Smooth muscle cell (in vitro differentiated cells): ENCODE results near the gene TFF2. TPM values are rescaled to one million over a fixed set of nuclear protein-coding genes. Genes with fewer than 3 reads are reported as not detected.

Experiments used
- DNase-seq: peaks from one replicate; lab custom pipeline; 2025; ENCODE audit not compliant: unreplicated experiment; lab: John Stamatoyannopoulos, UW
- H2AFZ ChIP-seq: fragments of 200-600 bp; sonication (generic); 2 replicates; pipeline ENCODE4 v1.6.0; 2016; ENCODE audit warnings: antibody characterized with exemption, low read depth, mild to moderate bottlenecking
- H3F3A ChIP-seq: fragments of 200-600 bp; sonication (generic); 2 replicates; pipeline ENCODE4 v1.6.0; 2017; ENCODE audit warnings: antibody characterized with exemption, low read depth
- H3K27ac ChIP-seq: fragments of 200-600 bp; sonication (generic); 2 replicates; pipeline ENCODE4 v1.5.1; 2016; ENCODE audit warnings: low read depth, mild to moderate bottlenecking
- H3K27me3 ChIP-seq: fragments of 200-600 bp; sonication (generic); 2 replicates; pipeline ENCODE4 v1.6.1; 2016; ENCODE audit warnings: low read depth, mild to moderate bottlenecking
- H3K36me3 ChIP-seq: fragments of 200-600 bp; sonication (generic); 2 replicates; pipeline ENCODE4 v1.5.1; 2016; ENCODE audit warnings: low read depth
- H3K4me1 ChIP-seq: fragments of 200-600 bp; sonication (generic); 2 replicates; pipeline ENCODE4 v1.5.1; 2016; ENCODE audit warnings: low read depth
- H3K4me2 ChIP-seq: fragments of 200-600 bp; sonication (generic); 2 replicates; pipeline ENCODE4 v1.6.0; 2016; ENCODE audit warnings: mild to moderate bottlenecking
- H3K4me3 ChIP-seq: fragments of 200-600 bp; sonication (generic); 2 replicates; pipeline ENCODE4 v1.5.1; 2016; ENCODE audit warnings: mild to moderate bottlenecking
- H3K79me2 ChIP-seq: fragments of 200-600 bp; sonication (generic); 2 replicates; pipeline ENCODE4 v1.6.0; 2016; ENCODE audit warnings: low read depth, mild to moderate bottlenecking
- H3K9ac ChIP-seq: fragments of 200-600 bp; sonication (generic); 2 replicates; pipeline ENCODE4 v1.6.0; 2016; ENCODE audit warnings: low read depth
- H3K9me3 ChIP-seq: fragments of 200-600 bp; sonication (generic); replicated peaks from 2 replicates; pipeline ENCODE4 v1.5.1; 2016; ENCODE audit warnings: low read depth
- H4K20me1 ChIP-seq: fragments of 200-600 bp; sonication (generic); 2 replicates; pipeline ENCODE4 v1.6.0; 2016; ENCODE audit warnings: low read depth
- WGBS: methylation state at CpG from one replicate; pipeline ENCODE4 v1.1.7; 2016; ENCODE audit warnings: low lambda C conversion rate; 5-methylcytosine and 5-hydroxymethylcytosine counted together
- polyA plus RNA-seq: library from polyadenylated mRNA; unstranded; fragments of >200 nt; fragmentation: Nextera tagmentation; extraction: Ambion mirVana; gene quantifications from 2 replicates; pipeline ENCODE4 v1.2.1, GENCODE V29; 2016
- total RNA-seq: library from RNA; depleted of rRNA; stranded (reverse); fragments of >200 nt; gene quantifications from 2 replicates; pipeline ENCODE4 v1.2.3, GENCODE V29; 2014
- TF ChIP-seq, protein P1 (sequence below): fragments of 200-600 bp; sonication (generic); IDR thresholded peaks from 2 replicates; pipeline ENCODE4 v1.5.1; 2017; ENCODE audit warnings: borderline replicate concordance, mild to moderate bottlenecking, antibody characterized with exemption; ENCODE audit not compliant: insufficient read depth, poor library complexity, severe bottlenecking

The TFF2 gene
- total and polyA plus RNA-seq, 2 experiments from 2014 or later: not detected

DNA sequence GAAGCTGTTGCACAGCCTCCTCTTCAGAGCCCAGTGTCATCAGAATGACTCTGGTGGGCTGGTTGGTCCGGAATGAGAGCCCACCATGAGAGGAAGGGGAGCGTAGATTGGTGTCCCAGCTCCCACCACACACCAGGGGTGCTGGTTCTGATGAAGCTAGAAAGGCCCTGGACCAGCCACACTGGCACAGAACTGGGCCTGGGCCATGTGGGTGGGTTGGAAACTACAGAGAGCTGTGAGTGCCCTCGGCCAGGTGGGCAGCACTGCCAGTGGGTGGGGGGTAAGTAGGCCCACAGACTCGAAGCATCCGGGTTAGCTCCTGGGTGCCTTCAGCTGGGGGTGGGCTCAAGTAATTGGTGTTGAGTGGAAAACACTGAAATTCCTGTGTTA lies 27.2 kb upstream of the TFF2 start:
- no peaks in the 10 kb centered on the region for H4K20me1 ChIP-seq
- no peaks in the 10 kb centered on the region for H3F3A ChIP-seq
- no peaks in the 10 kb centered on the region for H3K79me2 ChIP-seq
- no peak overlapping the region for H3K4me3 ChIP-seq
- TF ChIP-seq, protein P1, sequence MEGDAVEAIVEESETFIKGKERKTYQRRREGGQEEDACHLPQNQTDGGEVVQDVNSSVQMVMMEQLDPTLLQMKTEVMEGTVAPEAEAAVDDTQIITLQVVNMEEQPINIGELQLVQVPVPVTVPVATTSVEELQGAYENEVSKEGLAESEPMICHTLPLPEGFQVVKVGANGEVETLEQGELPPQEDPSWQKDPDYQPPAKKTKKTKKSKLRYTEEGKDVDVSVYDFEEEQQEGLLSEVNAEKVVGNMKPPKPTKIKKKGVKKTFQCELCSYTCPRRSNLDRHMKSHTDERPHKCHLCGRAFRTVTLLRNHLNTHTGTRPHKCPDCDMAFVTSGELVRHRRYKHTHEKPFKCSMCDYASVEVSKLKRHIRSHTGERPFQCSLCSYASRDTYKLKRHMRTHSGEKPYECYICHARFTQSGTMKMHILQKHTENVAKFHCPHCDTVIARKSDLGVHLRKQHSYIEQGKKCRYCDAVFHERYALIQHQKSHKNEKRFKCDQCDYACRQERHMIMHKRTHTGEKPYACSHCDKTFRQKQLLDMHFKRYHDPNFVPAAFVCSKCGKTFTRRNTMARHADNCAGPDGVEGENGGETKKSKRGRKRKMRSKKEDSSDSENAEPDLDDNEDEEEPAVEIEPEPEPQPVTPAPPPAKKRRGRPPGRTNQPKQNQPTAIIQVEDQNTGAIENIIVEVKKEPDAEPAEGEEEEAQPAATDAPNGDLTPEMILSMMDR: no peak
- WGBS: 81% methylated on average over 5 of the region's 5 CpGs
- no peaks in the 10 kb centered on the region for H3K9me3 ChIP-seq
- H3K4me2 ChIP-seq: no peak overlapping the region
- no peaks in the 10 kb centered on the region for H3K36me3 ChIP-seq
- H3K4me1 ChIP-seq: no peaks in the 10 kb centered on the region
- no peak overlapping the region for H3K9ac ChIP-seq
- no peak for DNase-seq
- no peak overlapping the region for H3K27ac ChIP-seq
- no peak overlapping the region for H2AFZ ChIP-seq
- H3K27me3 ChIP-seq: no peaks in the 10 kb centered on the region

DNA sequence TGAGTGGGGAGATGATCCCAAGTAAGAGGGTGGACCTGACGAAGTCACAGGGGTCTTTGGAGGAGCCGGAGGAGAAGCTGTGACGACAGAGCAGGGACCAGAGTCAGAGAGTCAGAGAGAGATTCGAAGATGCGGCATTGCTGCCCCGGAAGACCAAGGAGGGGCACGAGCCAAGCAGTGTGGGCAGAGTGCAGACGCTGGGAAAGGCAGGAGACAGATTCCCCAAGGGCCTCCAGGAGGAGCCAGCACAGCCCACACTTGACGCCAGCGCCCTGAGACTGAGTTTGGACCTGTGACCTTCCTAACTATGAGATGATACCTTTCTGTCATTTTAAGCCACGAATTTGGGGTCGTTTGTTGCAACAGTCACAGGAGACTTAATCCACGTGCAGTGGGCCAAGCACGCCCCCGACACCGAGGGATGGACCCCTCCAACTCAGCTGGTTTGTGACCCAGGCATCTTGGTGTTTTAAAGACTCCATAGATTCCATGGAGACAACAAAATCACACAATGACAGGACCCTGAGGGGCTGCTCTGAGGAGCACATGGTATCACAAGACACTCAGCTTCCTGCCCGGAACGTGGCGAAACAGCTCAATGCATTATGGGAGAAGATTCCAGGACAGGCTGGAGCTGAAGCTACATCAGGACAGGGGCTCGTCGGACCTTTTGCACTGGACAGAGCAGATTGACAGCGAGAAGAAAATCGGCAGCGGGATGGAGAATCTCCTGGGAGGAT lies 26.6 kb upstream of the TFF2 start:
- no peak for DNase-seq
- H3K79me2 ChIP-seq: no peaks in the 10 kb centered on the region
- no peaks in the 10 kb centered on the region for H4K20me1 ChIP-seq
- H3F3A ChIP-seq: no peaks in the 10 kb centered on the region
- no peak overlapping the region for H3K4me3 ChIP-seq
- no peak overlapping the region for H3K4me2 ChIP-seq
- H3K36me3 ChIP-seq: no peaks in the 10 kb centered on the region
- H3K9me3 ChIP-seq: no peaks in the 10 kb centered on the region
- no peaks in the 10 kb centered on the region for H3K27me3 ChIP-seq
- no peak overlapping the region for H3K27ac ChIP-seq
- H2AFZ ChIP-seq: no peak overlapping the region
- TF ChIP-seq, protein P1: no peak
- WGBS: 86% methylated on average over 24 of the region's 24 CpGs
- H3K4me1 ChIP-seq: no peaks in the 10 kb centered on the region
- H3K9ac ChIP-seq: no peak overlapping the region

DNA sequence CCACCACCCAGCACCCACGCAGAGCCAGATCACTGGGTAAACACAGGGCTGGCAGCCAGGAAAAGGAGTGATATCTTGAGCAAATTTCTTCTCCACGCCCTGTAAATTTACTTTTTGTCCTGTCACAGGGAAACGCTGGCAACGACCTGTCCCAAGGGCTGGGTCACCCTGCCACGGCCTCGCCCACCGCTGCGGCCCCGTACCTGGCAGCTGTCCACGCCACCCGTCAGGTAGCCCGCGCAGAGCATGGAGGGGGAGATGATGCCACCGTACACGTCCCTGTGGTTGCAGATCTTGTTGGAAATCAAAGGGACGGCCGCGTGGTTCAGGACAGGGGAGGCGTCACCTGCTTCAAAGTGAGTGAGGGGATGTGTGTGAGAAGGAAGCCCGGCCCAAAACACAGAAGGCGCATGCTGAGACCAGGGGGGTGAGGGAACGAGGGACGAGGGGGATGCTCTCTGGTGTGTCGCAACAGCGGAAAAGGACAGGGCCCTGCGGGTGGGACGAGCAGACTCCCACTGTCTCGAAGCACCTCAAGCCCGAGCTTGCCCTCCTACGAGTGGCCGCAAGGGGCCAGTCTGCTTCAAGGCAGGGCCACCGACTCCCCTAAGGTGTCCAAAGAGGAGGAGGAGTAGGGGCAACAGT lies 25.7 kb upstream of the TFF2 start:
- no peak overlapping the region for H3K9ac ChIP-seq
- no peaks in the 10 kb centered on the region for H4K20me1 ChIP-seq
- H3K4me1 ChIP-seq: no peaks in the 10 kb centered on the region
- 91% methylated on average over 31 of the region's 32 CpGs for WGBS
- DNase-seq: no peak
- no peaks in the 10 kb centered on the region for H3K36me3 ChIP-seq
- H3K4me3 ChIP-seq: no peak overlapping the region
- no peak overlapping the region for H3K4me2 ChIP-seq
- H2AFZ ChIP-seq: no peak overlapping the region
- H3F3A ChIP-seq: no peaks in the 10 kb centered on the region
- H3K27me3 ChIP-seq: no peaks in the 10 kb centered on the region
- H3K9me3 ChIP-seq: no peaks in the 10 kb centered on the region
- no peaks in the 10 kb centered on the region for H3K79me2 ChIP-seq
- TF ChIP-seq, protein P1: no peak
- H3K27ac ChIP-seq: no peak overlapping the region
